ENCODE results near the gene NOL9.

DNA sequence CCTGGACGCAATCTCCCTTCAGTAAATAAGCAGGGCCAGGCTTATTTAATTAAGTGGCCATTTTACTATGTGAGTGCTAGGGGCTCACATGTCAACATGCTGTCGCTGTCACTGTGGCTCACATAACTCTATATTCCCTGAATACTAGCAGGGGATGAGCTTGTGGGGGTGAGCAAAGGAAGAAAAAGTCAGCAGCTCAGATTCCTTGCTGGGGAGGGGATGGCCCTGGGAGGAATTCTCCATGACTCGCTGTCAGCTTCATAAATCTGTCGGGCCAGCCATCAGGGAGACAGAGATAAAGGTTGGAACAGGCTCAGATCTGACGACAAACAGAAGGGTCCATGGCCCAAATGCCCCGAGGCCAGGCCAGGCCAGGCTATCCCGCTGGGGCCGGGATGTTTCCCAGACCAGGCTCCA lies 36.9 kb downstream of the NOL9 start:
- TF ChIP-seq CTCF (IDR thresholded peaks at IDR 0.05), result no peak
- no peak for TF ChIP-seq POLR2AphosphoS5 (IDR thresholded peaks at IDR 0.05)
- TF ChIP-seq POLR2A (IDR thresholded peaks at IDR 0.05), result no peak
